GM23338 (cell line): ENCODE results near the gene SRP72. TPM values are rescaled to one million over a fixed set of nuclear protein-coding genes. Genes with fewer than 3 reads are reported as not detected.
A peak's percentile ranks its signal among the peaks of the same experiment; 100 is the strongest.

ENCODE experiments used
- ATAC-seq: fragments of 200-7000 bp; cut with Tn5 transposase; 3 replicates; pipeline ENCODE4 v1.9.1; 2020
- DNase-seq: peaks from one replicate; pipeline ENCODE4 v3.0.0-alpha.2; 2015; ENCODE audit warnings: low spot score
- H2AFZ ChIP-seq: fragments of 200-600 bp; sonication (generic); 2 replicates; pipeline ENCODE4 v1.8.0; 2016; ENCODE audit warnings: antibody characterized with exemption, mild to moderate bottlenecking, moderate library complexity
- H3F3A ChIP-seq: fragments of 200-600 bp; sonication (generic); replicated peaks from 2 replicates; pipeline ENCODE4 v1.8.0; 2017; ENCODE audit warnings: antibody characterized with exemption, mixed run types, low read depth
- H3K27ac ChIP-seq: fragments of 200-600 bp; sonication (generic); 2 replicates; pipeline ENCODE4 v1.6.1; 2016; ENCODE audit warnings: low read depth
- H3K27me3 ChIP-seq: fragments of 200-600 bp; sonication (generic); 2 replicates; pipeline ENCODE4 v1.8.0; 2016; ENCODE audit warnings: mild to moderate bottlenecking, mixed run types, moderate library complexity; ENCODE audit not compliant: insufficient read depth
- H3K36me3 ChIP-seq: fragments of 200-600 bp; sonication (generic); 2 replicates; pipeline ENCODE4 v1.8.0; 2016; ENCODE audit warnings: mild to moderate bottlenecking; ENCODE audit not compliant: insufficient read depth
- H3K4me1 ChIP-seq: fragments of 200-600 bp; sonication (generic); 2 replicates; pipeline ENCODE4 v1.8.0; 2016; ENCODE audit warnings: mild to moderate bottlenecking, moderate library complexity; ENCODE audit not compliant: insufficient read depth
- H3K4me2 ChIP-seq: fragments of 200-600 bp; sonication (generic); 2 replicates; pipeline ENCODE4 v1.7.1; 2017; ENCODE audit warnings: mixed run types
- H3K4me3 ChIP-seq: fragments of 200-600 bp; sonication (generic); 2 replicates; pipeline ENCODE4 v1.6.1; 2016; ENCODE audit warnings: mixed run types
- H3K79me2 ChIP-seq: fragments of 200-600 bp; sonication (generic); replicated peaks from 2 replicates; pipeline ENCODE4 v1.8.0; 2017; ENCODE audit warnings: mild to moderate bottlenecking; ENCODE audit not compliant: insufficient read depth
- H3K9me2 ChIP-seq: fragments of 200-600 bp; sonication (generic); 2 replicates; pipeline ENCODE4 v1.8.0; 2017; ENCODE audit not compliant: insufficient read depth
- H4K20me1 ChIP-seq: fragments of 200-600 bp; sonication (generic); replicated peaks from 2 replicates; pipeline ENCODE4 v1.8.0; 2017; ENCODE audit warnings: mild to moderate bottlenecking; ENCODE audit not compliant: insufficient read depth
- H3K27ac Mint-ChIP-seq: 2 replicates; pipeline ENCODE4 v1.8.0; 2020; ENCODE audit warnings: inconsistent platforms, mild to moderate bottlenecking, moderate library complexity, mixed read lengths
- H3K27me3 Mint-ChIP-seq: 3 replicates; pipeline ENCODE4 v1.8.0; 2022; ENCODE audit warnings: low read depth, mild to moderate bottlenecking, moderate library complexity, mixed read lengths, inconsistent platforms; ENCODE audit not compliant: insufficient read depth, poor library complexity
- H3K36me3 Mint-ChIP-seq: 3 replicates; pipeline ENCODE4 v1.8.0; 2021; ENCODE audit warnings: low read depth, mild to moderate bottlenecking, inconsistent platforms, moderate library complexity, mixed read lengths
- H3K4me1 Mint-ChIP-seq: 3 replicates; pipeline ENCODE4 v1.8.0; 2020; ENCODE audit warnings: mild to moderate bottlenecking, inconsistent platforms, mixed read lengths
- H3K4me3 Mint-ChIP-seq: 3 replicates; pipeline ENCODE4 v1.8.0; 2021; ENCODE audit warnings: moderate library complexity, mild to moderate bottlenecking, inconsistent platforms, mixed read lengths
- H3K9me3 Mint-ChIP-seq: 3 replicates; pipeline ENCODE4 v1.8.0; 2020; ENCODE audit warnings: moderate library complexity, mild to moderate bottlenecking, inconsistent platforms, mixed read lengths
- CREB1 ChIP-seq: fragments of 250-450 bp; sonication (Bioruptor Pico); IDR thresholded peaks from 2 replicates; pipeline ENCODE4 v1.5.0; 2020; ENCODE audit warnings: low read depth, mild to moderate bottlenecking, moderate library complexity
- CTCF ChIP-seq, 2 experiments: fragments of 200-600 bp in 1 of 2; sonication (generic) in 1 of 2; conservative IDR thresholded peaks; 2 replicates each; pipeline versions ENCODE4 v1.5.1 to v1.6.1; 2016 to 2017; ENCODE audit warnings: antibody characterized with exemption in 2 of 2, low read depth in 2 of 2, mild to moderate bottlenecking in 2 of 2, moderate library complexity in 1 of 2
- EZH2 ChIP-seq: fragments of 200-600 bp; sonication (generic); IDR thresholded peaks from one replicate; pipeline ENCODE4 v1.8.0; 2017; ENCODE audit warnings: antibody characterized with exemption, mild to moderate bottlenecking, low read depth; ENCODE audit not compliant: unreplicated experiment
- EZH2phosphoT487 ChIP-seq: fragments of 200-600 bp; sonication (generic); IDR thresholded peaks from one replicate; pipeline ENCODE4 v1.8.1; 2018; ENCODE audit warnings: antibody characterized with exemption; ENCODE audit not compliant: unreplicated experiment
- JUNB ChIP-seq: IDR thresholded peaks from one replicate; pipeline ENCODE4 v1.6.1; 2016; ENCODE audit warnings: antibody characterized with exemption; ENCODE audit not compliant: unreplicated experiment
- NANOG ChIP-seq: IDR thresholded peaks from 2 replicates; pipeline ENCODE4 v1.6.1; 2016; ENCODE audit warnings: antibody characterized with exemption, borderline replicate concordance
- POLR2AphosphoS5 ChIP-seq: IDR thresholded peaks from 2 replicates; pipeline ENCODE4 v1.6.1; 2016; ENCODE audit warnings: antibody characterized with exemption, low read depth
- REST ChIP-seq: IDR thresholded peaks from one replicate; pipeline ENCODE4 v1.6.1; 2018; ENCODE audit warnings: antibody characterized with exemption; ENCODE audit not compliant: unreplicated experiment
- STAT1 ChIP-seq: IDR thresholded peaks from one replicate; pipeline ENCODE4 v1.6.1; 2016; ENCODE audit warnings: antibody characterized with exemption; ENCODE audit not compliant: unreplicated experiment
- ZNF114 ChIP-seq: fragments of 250-450 bp; sonication (Bioruptor Pico); IDR thresholded peaks from 2 replicates; pipeline ENCODE4 v1.5.0; 2020; ENCODE audit warnings: mild to moderate bottlenecking, moderate library complexity
- ZNF331 ChIP-seq: fragments of 250-450 bp; sonication (Bioruptor Pico); IDR thresholded peaks from 2 replicates; pipeline ENCODE4 v1.5.0; 2020; ENCODE audit warnings: low read depth, mild to moderate bottlenecking, moderate library complexity
- polyA plus RNA-seq: library from polyadenylated mRNA; unstranded; fragments of >200 nt; fragmentation: Nextera tagmentation; extraction: Ambion mirVana; gene quantifications from 2 replicates; pipeline ENCODE4 v1.2.1, GENCODE V29; 2016
- total RNA-seq: library from RNA; depleted of rRNA; stranded (reverse); fragments of >200 nt; shearing (Covaris generic); gene quantifications from 2 replicates; pipeline ENCODE4 v1.2.3, GENCODE V29; 2014
- TF ChIP-seq, protein P1 (sequence below): fragments of 250-450 bp; sonication (Bioruptor Pico); IDR thresholded peaks from 2 replicates; pipeline ENCODE4 v1.5.0; 2020; ENCODE audit warnings: mild to moderate bottlenecking, moderate library complexity
- TF ChIP-seq, protein P2 (sequence below): IDR thresholded peaks from 2 replicates; pipeline ENCODE4 v1.6.1; 2016; ENCODE audit warnings: antibody characterized with exemption

SRP72 gene
- total and polyA plus RNA-seq, 2 experiments from 2014 or later: 84.6 to 174 TPM

DNA sequence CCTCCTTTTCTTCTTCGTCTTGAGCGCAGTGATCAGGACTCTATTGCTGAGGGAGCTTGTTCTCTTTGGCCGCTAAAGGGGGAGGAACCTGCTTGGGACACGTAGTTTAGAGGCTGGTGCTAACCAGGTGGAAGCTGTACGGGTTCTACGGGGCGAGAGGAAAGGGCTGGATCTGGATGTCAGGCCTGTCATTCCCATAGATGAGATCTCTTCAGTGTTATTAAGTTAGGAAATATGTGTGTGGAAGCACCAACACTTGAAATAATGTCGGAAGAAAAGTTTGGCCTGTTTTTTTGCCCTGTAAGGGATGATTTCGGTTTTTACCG lies 643 bp downstream of the SRP72 start:
- Histone ChIP-seq H3K27me3 (no peaks in the 10 kb centered on the region), H3K4me1 (peaks cover 17% of the 10 kb centered on the region), H3K27ac (peak overlapping the region; percentile 87), H4K20me1 (peaks cover 9% of the 10 kb centered on the region), H3K9me2 (no peaks in the 10 kb centered on the region), H3K4me3 (peak overlapping the region; percentile 97), H2AFZ (peak overlapping the region; percentile 90), H3K36me3 (peaks cover 23% of the 10 kb centered on the region), H3F3A (no peaks in the 10 kb centered on the region), H3K79me2 (peaks cover 57% of the 10 kb centered on the region), H3K4me2 (peak overlapping the region; percentile 88)
- Mint-ChIP-seq H3K9me3 (no peaks in the 10 kb centered on the region; the same call in 2 of the 3 replicates), H3K27me3 (peaks cover 5% of the 10 kb centered on the region), H3K4me1 (peaks cover 25% of the 10 kb centered on the region), H3K36me3 (peaks cover 49% of the 10 kb centered on the region), H3K27ac (peak overlapping the region; percentile 97), H3K4me3 (peak overlapping the region; percentile 92)
- DNase-seq (no peak), ATAC-seq (peak; percentile 62)
- TF ChIP-seq, protein P1, sequence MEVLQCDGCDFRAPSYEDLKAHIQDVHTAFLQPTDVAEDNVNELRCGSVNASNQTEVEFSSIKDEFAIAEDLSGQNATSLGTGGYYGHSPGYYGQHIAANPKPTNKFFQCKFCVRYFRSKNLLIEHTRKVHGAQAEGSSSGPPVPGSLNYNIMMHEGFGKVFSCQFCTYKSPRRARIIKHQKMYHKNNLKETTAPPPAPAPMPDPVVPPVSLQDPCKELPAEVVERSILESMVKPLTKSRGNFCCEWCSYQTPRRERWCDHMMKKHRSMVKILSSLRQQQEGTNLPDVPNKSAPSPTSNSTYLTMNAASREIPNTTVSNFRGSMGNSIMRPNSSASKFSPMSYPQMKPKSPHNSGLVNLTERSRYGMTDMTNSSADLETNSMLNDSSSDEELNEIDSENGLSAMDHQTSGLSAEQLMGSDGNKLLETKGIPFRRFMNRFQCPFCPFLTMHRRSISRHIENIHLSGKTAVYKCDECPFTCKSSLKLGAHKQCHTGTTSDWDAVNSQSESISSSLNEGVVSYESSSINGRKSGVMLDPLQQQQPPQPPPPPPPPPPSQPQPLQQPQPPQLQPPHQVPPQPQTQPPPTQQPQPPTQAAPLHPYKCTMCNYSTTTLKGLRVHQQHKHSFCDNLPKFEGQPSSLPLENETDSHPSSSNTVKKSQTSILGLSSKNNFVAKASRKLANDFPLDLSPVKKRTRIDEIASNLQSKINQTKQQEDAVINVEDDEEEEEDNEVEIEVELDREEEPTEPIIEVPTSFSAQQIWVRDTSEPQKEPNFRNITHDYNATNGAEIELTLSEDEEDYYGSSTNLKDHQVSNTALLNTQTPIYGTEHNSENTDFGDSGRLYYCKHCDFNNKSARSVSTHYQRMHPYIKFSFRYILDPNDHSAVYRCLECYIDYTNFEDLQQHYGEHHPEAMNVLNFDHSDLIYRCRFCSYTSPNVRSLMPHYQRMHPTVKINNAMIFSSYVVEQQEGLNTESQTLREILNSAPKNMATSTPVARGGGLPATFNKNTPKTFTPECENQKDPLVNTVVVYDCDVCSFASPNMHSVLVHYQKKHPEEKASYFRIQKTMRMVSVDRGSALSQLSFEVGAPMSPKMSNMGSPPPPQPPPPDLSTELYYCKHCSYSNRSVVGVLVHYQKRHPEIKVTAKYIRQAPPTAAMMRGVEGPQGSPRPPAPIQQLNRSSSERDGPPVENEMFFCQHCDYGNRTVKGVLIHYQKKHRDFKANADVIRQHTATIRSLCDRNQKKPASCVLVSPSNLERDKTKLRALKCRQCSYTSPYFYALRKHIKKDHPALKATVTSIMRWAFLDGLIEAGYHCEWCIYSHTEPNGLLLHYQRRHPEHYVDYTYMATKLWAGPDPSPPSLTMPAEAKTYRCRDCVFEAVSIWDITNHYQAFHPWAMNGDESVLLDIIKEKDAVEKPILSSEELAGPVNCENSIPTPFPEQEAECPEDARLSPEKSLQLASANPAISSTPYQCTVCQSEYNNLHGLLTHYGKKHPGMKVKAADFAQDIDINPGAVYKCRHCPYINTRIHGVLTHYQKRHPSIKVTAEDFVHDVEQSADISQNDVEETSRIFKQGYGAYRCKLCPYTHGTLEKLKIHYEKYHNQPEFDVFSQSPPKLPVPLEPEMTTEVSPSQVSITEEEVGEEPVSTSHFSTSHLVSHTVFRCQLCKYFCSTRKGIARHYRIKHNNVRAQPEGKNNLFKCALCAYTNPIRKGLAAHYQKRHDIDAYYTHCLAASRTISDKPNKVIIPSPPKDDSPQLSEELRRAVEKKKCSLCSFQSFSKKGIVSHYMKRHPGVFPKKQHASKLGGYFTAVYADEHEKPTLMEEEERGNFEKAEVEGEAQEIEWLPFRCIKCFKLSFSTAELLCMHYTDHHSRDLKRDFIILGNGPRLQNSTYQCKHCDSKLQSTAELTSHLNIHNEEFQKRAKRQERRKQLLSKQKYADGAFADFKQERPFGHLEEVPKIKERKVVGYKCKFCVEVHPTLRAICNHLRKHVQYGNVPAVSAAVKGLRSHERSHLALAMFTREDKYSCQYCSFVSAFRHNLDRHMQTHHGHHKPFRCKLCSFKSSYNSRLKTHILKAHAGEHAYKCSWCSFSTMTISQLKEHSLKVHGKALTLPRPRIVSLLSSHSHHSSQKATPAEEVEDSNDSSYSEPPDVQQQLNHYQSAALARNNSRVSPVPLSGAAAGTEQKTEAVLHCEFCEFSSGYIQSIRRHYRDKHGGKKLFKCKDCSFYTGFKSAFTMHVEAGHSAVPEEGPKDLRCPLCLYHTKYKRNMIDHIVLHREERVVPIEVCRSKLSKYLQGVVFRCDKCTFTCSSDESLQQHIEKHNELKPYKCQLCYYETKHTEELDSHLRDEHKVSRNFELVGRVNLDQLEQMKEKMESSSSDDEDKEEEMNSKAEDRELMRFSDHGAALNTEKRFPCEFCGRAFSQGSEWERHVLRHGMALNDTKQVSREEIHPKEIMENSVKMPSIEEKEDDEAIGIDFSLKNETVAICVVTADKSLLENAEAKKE (CRISPR knock-in tag): no peak
- TF ChIP-seq ZNF331 (CRISPR knock-in tag): no peak
- no peak for TF ChIP-seq NANOG
- no peak for TF ChIP-seq ZNF114
- no peak for TF ChIP-seq CREB1
- no peak for TF ChIP-seq CTCF (conservative IDR thresholded peaks at IDR 0.05; ENCODE audit: low read depth in 2 of 2)
- TF ChIP-seq JUNB: no peak
- TF ChIP-seq, protein P2, sequence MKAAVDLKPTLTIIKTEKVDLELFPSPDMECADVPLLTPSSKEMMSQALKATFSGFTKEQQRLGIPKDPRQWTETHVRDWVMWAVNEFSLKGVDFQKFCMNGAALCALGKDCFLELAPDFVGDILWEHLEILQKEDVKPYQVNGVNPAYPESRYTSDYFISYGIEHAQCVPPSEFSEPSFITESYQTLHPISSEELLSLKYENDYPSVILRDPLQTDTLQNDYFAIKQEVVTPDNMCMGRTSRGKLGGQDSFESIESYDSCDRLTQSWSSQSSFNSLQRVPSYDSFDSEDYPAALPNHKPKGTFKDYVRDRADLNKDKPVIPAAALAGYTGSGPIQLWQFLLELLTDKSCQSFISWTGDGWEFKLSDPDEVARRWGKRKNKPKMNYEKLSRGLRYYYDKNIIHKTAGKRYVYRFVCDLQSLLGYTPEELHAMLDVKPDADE: no peak
- TF ChIP-seq EZH2phosphoT487: no peak
- no peak for TF ChIP-seq STAT1
- no peak for TF ChIP-seq REST
- no peak for TF ChIP-seq EZH2
- no peak for TF ChIP-seq POLR2AphosphoS5
